ENCODE measurements around the gene GHR. TPM values are rescaled to one million over a fixed set of nuclear protein-coding genes. Genes with fewer than 3 reads are reported as not detected.
"Not testable (repeated sequence)": the region's sequence is repeated elsewhere in the genome, so short reads cannot be mapped to it uniquely, and the experiment has no call there.

GHR gene
- total RNA-seq, 1 experiment from 2014 or later, result 2.2 TPM

DNA sequence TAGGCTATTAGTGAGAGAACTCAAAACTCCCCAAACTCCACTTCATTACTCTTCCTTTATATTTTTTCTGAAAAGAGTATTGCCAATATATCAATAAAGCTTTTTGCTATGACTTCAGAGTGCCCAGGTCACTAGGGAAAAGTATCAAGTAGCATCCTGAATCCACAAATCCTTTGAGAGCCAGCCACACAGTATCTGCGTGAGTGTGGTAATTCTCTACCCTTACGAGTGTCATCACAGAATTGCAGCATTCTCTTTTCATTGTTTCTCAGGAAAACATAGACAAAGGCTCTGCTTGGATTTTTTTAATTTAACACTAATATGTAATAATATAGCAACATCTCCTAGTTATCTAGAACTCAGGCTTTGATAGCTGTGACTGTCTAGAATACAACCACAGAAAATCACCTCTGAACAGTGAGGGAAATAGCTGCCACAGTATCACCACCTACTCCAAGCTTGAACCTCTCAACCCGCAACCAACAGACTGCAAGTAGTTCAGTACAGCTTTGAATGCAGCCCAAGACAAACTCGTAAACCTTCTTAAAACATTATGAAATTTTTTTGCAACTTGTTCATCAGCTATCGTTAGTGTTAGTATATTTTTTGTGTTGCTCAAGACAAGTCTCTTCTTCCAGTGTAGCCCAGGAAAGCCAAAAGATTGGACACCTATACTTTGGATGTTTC lies 254.1 kb downstream of the GHR start:
- H3K9ac ChIP-seq (ENCODE audit: low read length), result no peak overlapping the region
- no peaks in the 10 kb centered on the region for H3K27me3 ChIP-seq (ENCODE audit: low read length)
- H3K79me2 ChIP-seq (ENCODE audit: low read length), result no peaks in the 10 kb centered on the region
- BruUV-seq (replicated peaks), result no TSS peak
- ChIA-PET CTCF (no interaction called here), POLR2A (ENCODE audit: unreplicated experiment) (interaction anchor here (0.6 kb wide), 1 partner anchor 709 kb away, joined by 4 read pairs; no protein-coding TSS in a partner anchor)
- DNase-seq, result peak; percentile 31
- no peaks in the 10 kb centered on the region for H3K36me3 ChIP-seq (ENCODE audit: low read depth, low read length)
- no peak overlapping the region for H3K4me3 ChIP-seq (ENCODE audit: low read length)
- H3K4me2 ChIP-seq (ENCODE audit: low read length), result no peak overlapping the region
- H3K9me3 ChIP-seq (ENCODE audit: low read length), result no peaks in the 10 kb centered on the region
- no peaks in the 10 kb centered on the region for H3K9me2 ChIP-seq (replicated peaks; ENCODE audit: low read length)
- no peaks in the 10 kb centered on the region for H3F3A ChIP-seq (ENCODE audit: low read length, unreplicated experiment)
- no peaks in the 10 kb centered on the region for H4K20me1 ChIP-seq (ENCODE audit: low read length)
- no peaks in the 10 kb centered on the region for H3K4me1 ChIP-seq (ENCODE audit: insufficient read depth, low read length)
- H3K27ac ChIP-seq (ENCODE audit: low read length), result no peak overlapping the region
- no peak overlapping the region for H2AFZ ChIP-seq (ENCODE audit: low read length)
- ATAC-seq, result peak; percentile 60
- TF ChIP-seq EZH2 (IDR thresholded peaks at IDR 0.05; ENCODE audit: low read length, unreplicated experiment) (no peak), CTCF (conservative IDR thresholded peaks at IDR 0.05; ENCODE audit: low read depth, low read length) (no peak)
- intact Hi-C loops (cut with micrococcal nuclease), result no loop called here

GRCh38 chr5:42680046-42680445 lies 256.8 kb downstream of the GHR start:
- Histone ChIP-seq H3K4me1 (ENCODE audit: insufficient read depth, low read length) (no peaks in the 10 kb centered on the region), H2AFZ (ENCODE audit: low read length) (no peak overlapping the region), H3F3A (ENCODE audit: low read length, unreplicated experiment) (no peaks in the 10 kb centered on the region), H3K9ac (ENCODE audit: low read length) (no peak overlapping the region), H3K79me2 (ENCODE audit: low read length) (no peaks in the 10 kb centered on the region), H4K20me1 (ENCODE audit: low read length) (no peaks in the 10 kb centered on the region), H3K4me2 (ENCODE audit: low read length) (no peak overlapping the region), H3K27me3 (ENCODE audit: low read length) (no peaks in the 10 kb centered on the region), H3K9me2 (replicated peaks; ENCODE audit: low read length) (no peaks in the 10 kb centered on the region), H3K36me3 (ENCODE audit: low read depth, low read length) (no peaks in the 10 kb centered on the region), H3K9me3 (ENCODE audit: low read length) (no peaks in the 10 kb centered on the region), H3K27ac (ENCODE audit: low read length) (no peak overlapping the region), H3K4me3 (ENCODE audit: low read length) (no peak overlapping the region)
- DNase-seq, result no peak
- ChIA-PET POLR2A (ENCODE audit: unreplicated experiment) (no interaction called here), CTCF (no interaction called here)
- TF ChIP-seq CTCF (conservative IDR thresholded peaks at IDR 0.05; ENCODE audit: low read depth, low read length), result no peak
- TF ChIP-seq EZH2phosphoT487 (IDR thresholded peaks at IDR 0.05; ENCODE audit: borderline replicate concordance, low read length), result no peak
- no peak for TF ChIP-seq EZH2 (IDR thresholded peaks at IDR 0.05; ENCODE audit: low read length, unreplicated experiment)
- BruUV-seq (replicated peaks), result no TSS peak
- no peak for ATAC-seq
- intact Hi-C loops (cut with micrococcal nuclease), result no loop called here

GRCh38 chr5:42685078-42685477 lies 261.8 kb downstream of the GHR start:
- H3K9me3 ChIP-seq (ENCODE audit: low read length); H3K27me3 ChIP-seq (ENCODE audit: low read length); H3K4me1 ChIP-seq (ENCODE audit: insufficient read depth, low read length); BruUV-seq (replicated peaks); H3K4me3 ChIP-seq (ENCODE audit: low read length); H3K4me2 ChIP-seq (ENCODE audit: low read length); H3K79me2 ChIP-seq (ENCODE audit: low read length); H3F3A ChIP-seq (ENCODE audit: low read length, unreplicated experiment); H3K9ac ChIP-seq (ENCODE audit: low read length); intact Hi-C loops (cut with micrococcal nuclease); ATAC-seq; DNase-seq; H3K27ac ChIP-seq (ENCODE audit: low read length); H2AFZ ChIP-seq (ENCODE audit: low read length); H3K36me3 ChIP-seq (ENCODE audit: low read depth, low read length); H3K9me2 ChIP-seq (replicated peaks; ENCODE audit: low read length); CTCF ChIA-PET; H4K20me1 ChIP-seq (ENCODE audit: low read length); POLR2A ChIA-PET (ENCODE audit: unreplicated experiment): not testable (repeated sequence)

All from PC-3 (cell line).